ENCODE data around the gene RAD51B. TPM values are rescaled to one million over a fixed set of nuclear protein-coding genes. Genes with fewer than 3 reads are reported as not detected.

RAD51B gene
- total and polyA plus RNA-seq, 9 of the 15 experiments (the other 6 are each of a cell fraction or from before 2014, with no cell fraction given), result 8.5 to 17.3 (median 11.3) TPM

DNA sequence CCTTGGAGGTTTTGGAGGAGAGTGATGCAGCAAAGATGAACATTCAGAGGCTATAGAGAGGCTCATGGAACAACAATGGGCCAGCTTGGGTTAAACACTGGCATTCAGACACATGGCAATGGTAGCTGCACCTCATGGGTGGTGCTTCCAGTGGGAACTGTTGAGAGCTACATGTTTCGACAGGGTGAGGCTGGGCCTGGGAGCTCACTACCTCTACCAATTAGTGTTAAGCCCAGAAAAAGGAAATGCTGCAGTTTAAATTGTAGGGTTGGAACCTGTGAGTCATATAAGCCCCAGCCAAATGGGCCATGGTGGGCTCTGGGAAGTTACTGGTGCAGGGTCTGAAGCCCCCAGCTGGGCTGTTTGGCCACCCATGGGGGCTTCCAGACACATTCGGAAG lies 693.6 kb downstream of the RAD51B start:
- no peaks in the 10 kb centered on the region for H3K9me1 ChIP-seq (ENCODE audit: control insufficient read depth, insufficient read depth, low read length)
- H3K4me3 ChIP-seq, result no peak overlapping the region
- H3K9me3 ChIP-seq (replicated peaks; ENCODE audit: control insufficient read depth, insufficient read depth, low read depth, low read length), result no peaks in the 10 kb centered on the region
- no peak overlapping the region for H3K27ac ChIP-seq (ENCODE audit: extremely low read depth, low read depth, low read length)
- WGBS (ENCODE audit: insufficient coverage, low coverage, missing lambda C conversion rate), result 57% methylated on average over 2 of the region's 2 CpGs
- H3K9ac ChIP-seq (ENCODE audit: insufficient read depth in 1 of 2, low read depth in 2 of 2, low read length in 2 of 2), result no peak overlapping the region
- H3K79me2 ChIP-seq (ENCODE audit: control insufficient read depth, insufficient read depth, low read length), result no peaks in the 10 kb centered on the region
- no peak for ATAC-seq
- H3K4me2 ChIP-seq (ENCODE audit: insufficient read depth, low read length), result no peak overlapping the region
- intact Hi-C loops (cut with micrococcal nuclease) (no loop called here), in situ Hi-C loops (cut with MboI) (no loop called here)
- TF ChIP-seq CREM (IDR thresholded peaks at IDR 0.05; ENCODE audit: low read depth), result no peak
- TF ChIP-seq SAFB2 (IDR thresholded peaks at IDR 0.05; ENCODE audit: borderline replicate concordance, low read depth, low read length, severe bottlenecking), result no peak
- no peak for TF ChIP-seq RCOR1 (IDR thresholded peaks at IDR 0.05; ENCODE audit: borderline replicate concordance in 1 of 2, low read depth in 2 of 2, low read length in 2 of 2)
- no peak for TF ChIP-seq ZC3H8 (IDR thresholded peaks at IDR 0.05)
- TF ChIP-seq MYNN (IDR thresholded peaks at IDR 0.05), result no peak
- TF ChIP-seq MYNN (CRISPR knock-in tag; IDR thresholded peaks at IDR 0.05), result no peak
- no peak for TF ChIP-seq OTX1 (CRISPR knock-in tag; IDR thresholded peaks at IDR 0.05)
- no peak for TF ChIP-seq ZNF316 (IDR thresholded peaks at IDR 0.05)
- TF ChIP-seq HDAC3 (IDR thresholded peaks at IDR 0.05; ENCODE audit: borderline replicate concordance, partially characterized antibody), result no peak
- TF ChIP-seq PHF8 (IDR thresholded peaks at IDR 0.05; ENCODE audit: borderline replicate concordance, low read length), result no peak
- TF ChIP-seq POLR3G (IDR thresholded peaks at IDR 0.05; ENCODE audit: extremely low read depth, insufficient read length, insufficient replicate concordance), result no peak
- TF ChIP-seq HMG20A (CRISPR knock-in tag; conservative IDR thresholded peaks at IDR 0.05), result no peak
- POLR2A ChIA-PET, result no interaction called here
- H4K20me1 ChIP-seq (replicated peaks; ENCODE audit: control insufficient read depth, insufficient read depth, low read length), result no peaks in the 10 kb centered on the region
- BruUV-seq (replicated peaks), result no TSS peak
- no peak overlapping the region for H2AFZ ChIP-seq (ENCODE audit: low read depth, low read length)
- FAIRE-seq, result no peak
- CTCF ChIA-PET (ENCODE audit: low intra/inter-chr PET ratio), result no interaction called here
- no peaks in the 10 kb centered on the region for H3K36me3 ChIP-seq (ENCODE audit: control insufficient read depth, insufficient read depth, low read length)
- H3K27me3 ChIP-seq (ENCODE audit: control insufficient read depth in 2 of 2, insufficient read depth in 2 of 2, low read length in 2 of 2), result no peaks in the 10 kb centered on the region
- no peaks in the 10 kb centered on the region; a peak in 1 of 5 replicates for H3K4me1 ChIP-seq (replicated peaks in 1 of 2; ENCODE audit: control insufficient read depth in 2 of 2, insufficient read depth in 2 of 2, low read length in 2 of 2)
- DNase-seq (ENCODE audit: extremely low read depth in 1 of 4, low spot score in 3 of 4), result no peak

All from K562 (cell line).